Neuronal stem cell (in vitro differentiated cells): ENCODE measurements around the gene SARS2.
"Not testable (repeated sequence)": the region's sequence is repeated elsewhere in the genome, so short reads cannot be mapped to it uniquely, and the experiment has no call there.

Experiments used
- DNase-seq: peaks from one replicate; pipeline ENCODE4 v3.0.0-alpha.2; 2013; ENCODE audit warnings: low spot score
- H2AFZ ChIP-seq: one replicate; pipeline ENCODE4 v1.6.1; 2013; ENCODE audit warnings: mild to moderate bottlenecking, low read length, inconsistent platforms
- H2AK5ac ChIP-seq: 2 replicates; pipeline ENCODE4 v1.6.1; 2013; ENCODE audit warnings: low read depth, mild to moderate bottlenecking, inconsistent platforms, low read length, moderate library complexity, mixed read lengths
- H2BK120ac ChIP-seq: 2 replicates; pipeline ENCODE4 v1.6.1; 2013; ENCODE audit warnings: low read depth, mild to moderate bottlenecking, inconsistent platforms, low read length, moderate library complexity, mixed read lengths
- H2BK12ac ChIP-seq: one replicate; pipeline ENCODE4 v1.6.1; 2013; ENCODE audit warnings: low read length, inconsistent platforms
- H2BK15ac ChIP-seq: 2 replicates; pipeline ENCODE4 v1.6.1; 2013; ENCODE audit warnings: mild to moderate bottlenecking, low read length, inconsistent platforms, mixed read lengths
- H2BK5ac ChIP-seq: one replicate; pipeline ENCODE4 v1.6.1; 2013; ENCODE audit warnings: inconsistent platforms, mild to moderate bottlenecking, low read length, moderate library complexity
- H3K14ac ChIP-seq: one replicate; pipeline ENCODE4 v1.6.1; 2013; ENCODE audit warnings: low read length, inconsistent platforms
- H3K18ac ChIP-seq: 2 replicates; pipeline ENCODE4 v1.6.1; 2013; ENCODE audit warnings: low read length, inconsistent platforms
- H3K23ac ChIP-seq: 2 replicates; pipeline ENCODE4 v1.6.1; 2013; ENCODE audit warnings: low read depth, mild to moderate bottlenecking, mixed read lengths, low read length, inconsistent platforms; ENCODE audit not compliant: poor library complexity
- H3K27ac ChIP-seq: replicated peaks from 3 replicates; pipeline ENCODE4 v1.5.1; 2013; ENCODE audit warnings: low read length, inconsistent platforms
- H3K27me3 ChIP-seq, 3 experiments: 2 replicates each; pipeline ENCODE4 v1.6.1; 2013; ENCODE audit warnings: low read length in 3 of 3, mild to moderate bottlenecking in 2 of 3, inconsistent platforms in 1 of 3, low read depth in 1 of 3, mixed read lengths in 1 of 3, moderate library complexity in 1 of 3; ENCODE audit not compliant: control insufficient read depth in 3 of 3, insufficient read depth in 3 of 3
- H3K36me3 ChIP-seq, 2 donors: replicated peaks in 1 of 2; 2 replicates each; pipeline ENCODE4 v1.6.1; 2013; ENCODE audit warnings: low read length in 2 of 2; ENCODE audit not compliant: control insufficient read depth in 2 of 2, insufficient read depth in 2 of 2
- H3K4ac ChIP-seq: 2 replicates; pipeline ENCODE4 v1.6.1; 2013; ENCODE audit warnings: inconsistent platforms, mild to moderate bottlenecking, low read length, moderate library complexity
- H3K4me1 ChIP-seq, 2 donors: 1 replicate in 1 of 2; 2 replicates in 1 of 2; pipeline ENCODE4 v1.6.1; 2013; ENCODE audit warnings: low read length in 2 of 2, low read depth in 1 of 2; ENCODE audit not compliant: control insufficient read depth in 2 of 2, insufficient read depth in 1 of 2
- H3K4me2 ChIP-seq: one replicate; pipeline ENCODE4 v1.6.1; 2013; ENCODE audit warnings: mild to moderate bottlenecking, low read length, inconsistent platforms; ENCODE audit not compliant: insufficient read depth, poor library complexity, severe bottlenecking
- H3K4me3 ChIP-seq, 2 donors: 2 replicates each; pipeline ENCODE4 v1.5.1; 2013; ENCODE audit warnings: low read length in 2 of 2, mild to moderate bottlenecking in 2 of 2, inconsistent platforms in 1 of 2, moderate library complexity in 1 of 2
- H3K79me1 ChIP-seq: one replicate; pipeline ENCODE4 v1.6.1; 2013; ENCODE audit warnings: low read depth, mild to moderate bottlenecking, inconsistent platforms, low read length, moderate library complexity
- H3K9ac ChIP-seq: one replicate; pipeline ENCODE4 v1.6.1; 2013; ENCODE audit warnings: mild to moderate bottlenecking, low read depth, low read length, inconsistent platforms; ENCODE audit not compliant: poor library complexity
- H3K9me3 ChIP-seq, 2 donors: replicated peaks in 1 of 2; 2 replicates each; pipeline versions ENCODE3 to v1.6.1; 2013; ENCODE audit warnings: low read length in 2 of 2, mild to moderate bottlenecking in 2 of 2, inconsistent platforms in 1 of 2, low read depth in 1 of 2, mixed read lengths in 1 of 2, moderate library complexity in 1 of 2; ENCODE audit not compliant: control insufficient read depth in 2 of 2, insufficient read depth in 1 of 2
- H4K8ac ChIP-seq: one replicate; pipeline ENCODE4 v1.6.1; 2013; ENCODE audit warnings: low read depth, mild to moderate bottlenecking, inconsistent platforms, low read length, moderate library complexity
- H4K91ac ChIP-seq: one replicate; pipeline ENCODE4 v1.6.1; 2013; ENCODE audit warnings: low read length, low read depth, mild to moderate bottlenecking, inconsistent platforms; ENCODE audit not compliant: poor library complexity
- WGBS, 2 donors: extraction: QIAGEN DNeasy Blood & Tissue Kit; methylation state at CpG; one replicate each; pipeline ENCODE4 v1.1.7; 2013; ENCODE audit warnings: missing lambda C conversion rate in 2 of 2, mixed read lengths in 1 of 2; ENCODE audit not compliant: insufficient read length in 2 of 2, insufficient replicate concordance in 1 of 2; ENCODE audit errors: extremely low coverage in 2 of 2; 5-methylcytosine and 5-hydroxymethylcytosine counted together

Gene SARS2

GRCh38 chr19:38974624-38975213 lies 44.2 kb upstream of the SARS2 start:
- Histone ChIP-seq H2BK120ac (no peak overlapping the region), H3K4me3 (peak overlapping the region; percentile 28 to 93), H2BK15ac (no peak overlapping the region), H2BK5ac (no peak overlapping the region), H3K18ac (peak overlapping the region; percentile 96), H3K4ac (no peak overlapping the region), H3K4me1 (peaks cover 0 to 6% of the 10 kb centered on the region in 2 donors), H3K9me3 (no peaks in the 10 kb centered on the region), H2BK12ac (no peak overlapping the region), H3K4me2 (peak overlapping the region; percentile 90), H3K79me1 (no peaks in the 10 kb centered on the region), H3K36me3 (no peaks in the 10 kb centered on the region), H3K23ac (no peak overlapping the region), H2AFZ (peak overlapping the region; percentile 85), H2AK5ac (no peak overlapping the region), H3K14ac (no peak overlapping the region), H4K91ac (no peak overlapping the region), H3K27ac (no peak overlapping the region), H3K9ac (no peak overlapping the region), H4K8ac (no peak overlapping the region), H3K27me3 (peaks cover 0 to 30% (median 0%) of the 10 kb centered on the region in 3 experiments)
- no CpG with 5 or more reads among the region's 19 CpGs for WGBS, 2 donors
- no peak for DNase-seq

GRCh38 chr19:38971672-38972071 lies 41.1 kb upstream of the SARS2 start:
- Histone ChIP-seq H3K36me3 (no peaks in the 10 kb centered on the region), H3K23ac (no peak overlapping the region), H3K27me3 (peaks cover 0 to 24% (median 0%) of the 10 kb centered on the region in 3 experiments), H4K8ac (no peak overlapping the region), H2AK5ac (no peak overlapping the region), H3K4me1 (peaks cover 0 to 6% of the 10 kb centered on the region in 2 donors), H3K4me2 (no peak overlapping the region), H3K9me3 (no peaks in the 10 kb centered on the region), H3K9ac (no peak overlapping the region), H3K18ac (no peak overlapping the region), H2BK12ac (no peak overlapping the region), H3K4me3 (no peak overlapping the region), H3K14ac (no peak overlapping the region), H2BK15ac (no peak overlapping the region), H2BK120ac (no peak overlapping the region), H2BK5ac (no peak overlapping the region), H2AFZ (no peak overlapping the region), H3K4ac (no peak overlapping the region), H3K27ac (no peak overlapping the region), H3K79me1 (no peaks in the 10 kb centered on the region), H4K91ac (no peak overlapping the region)
- no CpG with 5 or more reads among the region's 2 CpGs for WGBS, 2 donors
- no peak for DNase-seq

- H3K4me2 ChIP-seq, result no peak overlapping the region
- H3K9ac ChIP-seq, result no peak overlapping the region
- no peak overlapping the region for H2BK12ac ChIP-seq
- no peak overlapping the region for H3K18ac ChIP-seq
- H2BK5ac ChIP-seq, result no peak overlapping the region
- H3K4me1 ChIP-seq, result peaks cover 0 to under 1% of the 10 kb centered on the region in 2 donors
- no peak overlapping the region for H3K14ac ChIP-seq
- H3K23ac ChIP-seq, result no peak overlapping the region
- no CpG with 5 or more reads among the region's 12 CpGs for WGBS, 2 donors
- H3K79me1 ChIP-seq, result no peaks in the 10 kb centered on the region
- H3K27me3 ChIP-seq, result peaks cover 0 to 16% (median 0%) of the 10 kb centered on the region in 3 experiments
- H2BK120ac ChIP-seq, result no peak overlapping the region
- DNase-seq, result no peak
- H2BK15ac ChIP-seq, result no peak overlapping the region
- H4K8ac ChIP-seq, result no peak overlapping the region
- no peak overlapping the region for H3K4ac ChIP-seq
- no peaks in the 10 kb centered on the region for H3K36me3 ChIP-seq
- H2AK5ac ChIP-seq, result no peak overlapping the region
- no peak overlapping the region for H3K27ac ChIP-seq
- no peak overlapping the region for H3K4me3 ChIP-seq
- H3K9me3 ChIP-seq, result no peaks in the 10 kb centered on the region
- H2AFZ ChIP-seq, result no peak overlapping the region
- no peak overlapping the region for H4K91ac ChIP-seq
Observed at GRCh38 chr19:38970664-38971532, 40.3 kb upstream of the SARS2 start.

- not testable (repeated sequence) for H3K79me1 ChIP-seq, H3K4me3 ChIP-seq, H2BK5ac ChIP-seq, DNase-seq, H3K9ac ChIP-seq, H2BK120ac ChIP-seq, H2BK12ac ChIP-seq, H4K8ac ChIP-seq, H2AFZ ChIP-seq, H2AK5ac ChIP-seq, H3K4me2 ChIP-seq, H3K14ac ChIP-seq, H3K9me3 ChIP-seq, H3K4ac ChIP-seq, H3K23ac ChIP-seq, H3K27ac ChIP-seq, H3K4me1 ChIP-seq, H3K18ac ChIP-seq, H3K27me3 ChIP-seq, H4K91ac ChIP-seq, H2BK15ac ChIP-seq, H3K36me3 ChIP-seq
- WGBS, 2 donors, result no CpG with 5 or more reads among the region's 5 CpGs
Observed at GRCh38 chr19:38966149-38966548, 35.6 kb upstream of the SARS2 start.
